GM11168 (cell line): Measurements from ENCODE around the gene ASTN2.

Source experiments
- in situ Hi-C: fragments of 300-500 bp; cut with MboI; formaldehyde crosslinking; loops from one replicate; pipeline ENCODE4 v1.12.0; 2022; ENCODE audit warnings: low sequenced_read_pairs; ENCODE audit not compliant: unreplicated experiment

Gene ASTN2

DNA sequence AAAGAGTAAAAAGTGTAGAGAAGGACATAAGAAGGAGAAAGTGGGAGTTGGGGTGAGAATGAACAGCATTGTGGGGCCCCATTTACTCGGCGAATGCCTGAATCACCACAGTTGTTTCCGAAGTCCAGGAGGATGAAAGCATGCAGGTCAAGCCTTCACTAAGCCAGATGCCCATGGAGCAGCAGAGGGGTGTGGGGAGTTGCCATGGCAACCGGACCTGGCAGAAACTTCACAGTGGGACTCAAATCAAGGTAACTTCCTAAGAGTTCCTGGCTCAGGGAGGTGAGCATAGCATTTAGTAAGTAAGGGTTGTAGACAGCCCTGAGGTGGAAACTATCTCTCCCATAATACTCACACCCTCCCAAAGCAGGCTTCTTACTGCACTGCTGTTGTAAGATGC, 370.6 kb downstream of the ASTN2 start:
- in situ Hi-C loops, result no loop called here

- in situ Hi-C loops, result no loop called here
Measured at GRCh38 chr9:117043159-117043558, 371.7 kb downstream of the ASTN2 start.

GRCh38 chr9:117035546-117035945, 379.3 kb downstream of the ASTN2 start:
- in situ Hi-C loops, result no loop called here

DNA sequence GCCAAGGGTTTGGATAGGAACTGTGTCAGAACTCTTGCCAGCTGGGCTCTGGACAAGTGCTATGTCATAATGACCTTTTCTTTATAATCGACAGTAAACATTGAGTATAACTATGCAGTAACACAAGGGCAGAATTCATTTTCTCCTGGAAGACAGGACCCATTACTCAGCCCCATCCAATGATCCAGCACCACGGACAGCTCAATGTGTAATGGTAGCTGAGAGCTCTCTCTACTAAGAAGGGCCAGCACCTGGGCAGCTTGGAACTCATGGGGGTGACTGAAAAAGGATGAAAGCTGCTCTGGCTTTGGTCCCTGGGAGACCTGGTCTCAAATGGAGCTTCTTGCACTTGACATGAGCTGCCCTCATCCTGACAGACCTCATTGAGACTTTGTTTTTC, 380.0 kb downstream of the ASTN2 start:
- in situ Hi-C loops, result no loop called here

DNA sequence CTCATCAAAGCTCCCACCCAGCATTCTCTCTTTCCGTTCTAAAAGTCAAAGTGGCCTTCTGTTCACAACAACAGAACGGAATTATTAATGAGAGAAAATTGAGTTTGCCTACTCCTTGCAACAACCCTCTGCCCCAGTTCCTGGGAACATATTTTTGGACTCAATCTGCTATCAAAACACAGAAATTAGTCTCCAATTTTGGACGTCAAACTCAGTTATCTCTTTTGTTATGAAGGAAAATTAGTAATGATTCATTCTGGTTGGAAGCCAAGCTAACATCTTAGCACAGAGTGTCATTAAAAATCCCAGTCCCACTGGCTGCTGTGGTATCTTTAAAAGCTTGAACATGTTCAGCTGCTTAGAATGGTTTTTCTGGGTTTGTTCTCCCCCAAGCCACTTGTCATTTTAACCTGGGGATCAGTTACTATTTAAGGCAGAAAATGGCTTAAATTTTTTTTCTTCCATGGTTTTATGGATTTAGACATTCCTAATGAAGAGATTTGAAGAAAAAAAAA, 384.5 kb downstream of the ASTN2 start:
- in situ Hi-C loops, result no loop called here

DNA sequence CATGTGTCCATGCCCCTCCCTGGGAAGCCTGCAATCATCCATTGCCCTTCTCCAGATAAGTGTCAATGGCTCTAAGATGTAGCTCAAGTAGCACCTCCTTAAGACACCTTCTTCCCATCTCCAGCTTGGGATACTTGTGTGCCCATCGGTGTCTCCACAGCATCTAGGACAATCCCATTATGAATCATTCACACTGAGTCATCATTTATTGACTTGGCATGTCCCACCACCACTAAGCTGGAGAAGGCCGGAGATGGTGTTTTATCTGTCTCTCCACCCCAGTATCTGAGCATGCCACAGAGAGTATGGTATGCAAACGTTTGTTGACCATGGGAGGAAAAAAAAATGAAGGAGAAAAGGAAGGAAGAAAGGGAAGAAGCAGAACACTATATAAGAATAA, 385.5 kb downstream of the ASTN2 start:
- in situ Hi-C loops, result no loop called here

DNA sequence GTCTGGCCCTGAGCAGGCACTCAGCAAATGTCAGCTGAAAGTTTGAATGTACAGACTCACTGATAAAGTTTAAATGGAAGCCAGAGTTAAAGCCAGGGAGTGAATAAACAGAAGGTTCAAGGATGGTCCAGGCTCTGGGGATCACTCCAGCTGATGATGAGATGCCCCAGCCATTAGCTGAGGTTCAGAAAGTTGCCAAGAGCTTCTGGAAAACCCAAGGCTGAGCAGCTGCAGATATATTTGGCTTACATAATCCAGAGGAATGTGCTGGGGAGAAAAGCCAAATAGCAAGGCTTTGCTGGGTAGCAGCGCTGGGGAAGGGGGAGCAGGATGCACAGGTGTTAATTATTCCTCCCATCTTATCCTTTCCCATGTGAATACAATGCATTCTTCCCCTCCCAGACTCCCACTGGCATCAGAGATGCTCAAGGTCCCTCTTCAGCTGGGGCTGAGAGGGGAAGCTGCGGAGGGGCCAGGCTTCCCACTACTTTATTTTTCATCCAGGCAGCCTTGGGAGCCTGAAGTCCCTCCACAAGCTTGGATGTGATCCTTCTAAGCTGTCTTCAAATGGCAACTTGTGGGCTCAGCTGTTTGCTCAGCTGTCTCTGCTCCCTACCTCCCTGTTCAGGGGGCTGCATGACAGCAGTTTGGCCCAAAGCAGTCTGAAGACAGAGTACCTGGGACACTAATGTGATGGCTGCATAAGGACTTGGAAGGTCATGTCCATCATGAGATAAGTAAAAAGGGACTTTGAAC, 386.6 kb downstream of the ASTN2 start:
- in situ Hi-C loops, result no loop called here

- in situ Hi-C loops, result no loop called here
Measured at GRCh38 chr9:117021906-117022305, 393.0 kb downstream of the ASTN2 start.

- in situ Hi-C loops, result no loop called here
Measured at GRCh38 chr9:117018966-117019617, 395.8 kb downstream of the ASTN2 start.

GRCh38 chr9:117017414-117017985, 397.4 kb downstream of the ASTN2 start:
- in situ Hi-C loops, result no loop called here

DNA sequence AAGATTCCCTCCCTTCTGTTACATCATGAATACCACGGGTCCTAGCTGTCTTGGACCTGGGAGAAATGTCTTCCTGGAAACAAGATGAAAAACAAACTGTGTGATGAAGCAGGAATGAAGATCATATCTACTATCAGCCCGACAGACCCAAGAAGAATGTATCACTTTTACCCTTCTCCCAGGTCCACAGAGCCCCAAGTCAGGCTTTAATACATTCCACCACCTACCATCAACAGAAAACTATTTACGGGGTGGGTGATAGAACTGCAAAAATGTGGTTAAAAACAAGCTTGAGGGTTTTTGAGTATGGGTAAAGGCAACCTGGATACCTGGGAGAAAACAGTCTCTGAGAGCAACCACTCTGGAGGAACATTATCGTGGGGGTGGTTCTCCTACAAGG, 400.8 kb downstream of the ASTN2 start:
- in situ Hi-C loops, result no loop called here

GRCh38 chr9:117013440-117013995, 401.3 kb downstream of the ASTN2 start:
- in situ Hi-C loops, result no loop called here

- in situ Hi-C loops, result no loop called here
Measured at GRCh38 chr9:117010061-117010460, 404.8 kb downstream of the ASTN2 start.

- in situ Hi-C loops, result no loop called here
Measured at GRCh38 chr9:117008876-117009275, 406.0 kb downstream of the ASTN2 start.

- in situ Hi-C loops, result no loop called here
Measured at GRCh38 chr9:117008461-117008860, 406.4 kb downstream of the ASTN2 start.

- in situ Hi-C loops, result no loop called here
Measured at GRCh38 chr9:117002686-117003085, 412.2 kb downstream of the ASTN2 start.

- in situ Hi-C loops, result no loop called here
Measured at GRCh38 chr9:117000834-117001233, 414.0 kb downstream of the ASTN2 start.

GRCh38 chr9:117000196-117000723, 414.6 kb downstream of the ASTN2 start:
- in situ Hi-C loops, result no loop called here

GRCh38 chr9:116998305-116998704, 416.6 kb downstream of the ASTN2 start:
- in situ Hi-C loops, result no loop called here

DNA sequence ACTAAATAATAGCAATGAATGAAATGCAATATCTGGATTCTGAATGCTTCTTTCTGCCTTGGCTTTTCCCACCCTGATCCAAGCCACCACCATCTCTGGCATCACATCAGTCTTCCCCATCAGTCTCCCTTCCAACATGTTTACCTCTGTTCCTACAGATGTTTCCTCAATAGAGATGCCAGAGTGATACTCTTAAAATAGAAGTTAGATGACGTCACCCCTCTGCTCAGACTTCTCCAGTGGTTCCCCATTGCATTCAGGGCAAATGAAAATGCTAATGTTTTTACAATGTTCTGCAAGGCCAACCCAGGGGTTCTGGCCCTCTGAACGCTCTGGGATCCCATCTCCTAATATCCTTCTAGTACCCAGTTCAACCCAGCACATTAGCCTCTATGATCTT, 422.0 kb downstream of the ASTN2 start:
- in situ Hi-C loops, result no loop called here

DNA sequence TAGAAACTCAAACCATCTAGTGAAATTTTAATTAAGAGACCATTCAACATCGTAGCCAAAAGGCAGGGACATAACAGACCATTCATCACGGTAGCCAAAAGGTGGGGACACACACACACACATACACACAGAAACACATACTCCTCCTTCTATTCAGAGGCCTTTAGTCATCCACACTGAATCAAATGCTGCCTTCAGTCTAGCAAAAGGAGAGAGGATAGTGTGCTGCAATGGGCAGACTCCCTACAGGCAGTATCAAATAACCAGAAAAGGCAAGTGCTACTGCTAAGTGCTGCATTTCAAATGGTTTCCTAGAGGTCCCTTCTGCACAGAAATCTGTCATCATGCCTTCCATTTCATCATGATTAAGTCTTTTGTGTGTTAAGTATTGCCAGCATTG, 423.8 kb downstream of the ASTN2 start:
- in situ Hi-C loops, result no loop called here
